Measurements from ENCODE around the gene TNS2. TPM values are rescaled to one million over a fixed set of nuclear protein-coding genes. Genes with fewer than 3 reads are reported as not detected.

The TNS2 gene
- total and polyA plus RNA-seq, 9 of the 15 experiments (the other 6 are each of a cell fraction or from before 2014, with no cell fraction given): 0.28 to 3.1 (median 1.2) TPM; not detected in 1

DNA sequence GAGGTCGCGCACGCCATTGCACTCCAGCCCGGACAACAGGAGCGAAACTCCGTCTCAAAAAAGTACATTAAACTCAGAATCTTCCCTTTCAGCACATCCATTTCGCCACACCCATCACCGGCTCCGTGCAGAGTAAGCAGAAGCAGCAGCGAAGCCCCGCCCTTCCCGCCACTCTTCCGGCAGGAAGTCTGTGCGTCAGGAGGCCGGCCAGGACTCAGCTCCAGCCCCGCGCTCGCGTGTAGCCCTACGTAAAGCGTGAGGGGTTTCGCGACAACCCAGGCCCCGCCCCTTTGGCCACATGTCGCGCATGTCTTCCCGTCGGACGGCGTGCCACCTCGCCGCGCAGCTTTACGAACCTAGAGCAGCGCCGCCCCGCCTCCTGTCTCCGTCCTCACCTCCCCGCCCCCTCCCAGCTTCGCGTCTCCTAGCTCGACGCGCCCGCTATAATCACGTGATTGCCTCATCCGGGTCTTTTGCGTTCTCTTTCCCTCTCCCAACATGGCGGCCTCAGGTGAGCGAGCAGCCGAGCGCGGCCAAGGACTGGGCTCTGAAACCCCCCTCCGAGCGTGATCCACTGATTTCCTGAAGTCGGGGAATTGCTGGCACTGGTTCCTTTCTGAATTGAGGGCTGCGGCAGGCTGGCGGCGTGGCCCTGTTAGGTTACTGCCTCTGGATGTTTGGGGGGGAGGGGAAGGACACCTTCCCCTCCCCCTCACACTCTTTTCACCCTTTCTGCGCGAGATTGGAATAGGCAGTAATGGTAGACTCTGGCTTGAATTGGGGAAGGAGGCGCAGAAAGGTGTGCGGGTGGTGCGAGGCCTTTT lies 43.7 kb upstream of the TNS2 start, which contains the start of gene EIF4B (continued):
- TF ChIP-seq SMAD2 (IDR thresholded peaks at IDR 0.05; ENCODE audit: low read depth, low read length) (no peak), TAF15 (IDR thresholded peaks at IDR 0.05; ENCODE audit: low read depth, low read length) (no peak), KLF6 (CRISPR knock-in tag; IDR thresholded peaks at IDR 0.05; ENCODE audit: borderline replicate concordance) (0 out of 2 replicates have a peak, but pooled peaks have one; percentile 56), SETDB1 (IDR thresholded peaks at IDR 0.05; ENCODE audit: low read length) (peak; percentile 72), MLX (CRISPR knock-in tag; conservative IDR thresholded peaks at IDR 0.05) (peak in 1 of 2 experiments; percentile 88; a peak in 2 of 4 replicates), ZNF75A (CRISPR knock-in tag; IDR thresholded peaks at IDR 0.05) (peak; percentile 19; the same call in 1 of the 2 replicates), MAZ (CRISPR knock-in tag; conservative IDR thresholded peaks at IDR 0.05 in 1 of 2, IDR thresholded peaks at IDR 0.05 in 1 of 2) (peak in 1 of 2 experiments; percentile 75; a peak in 3 of 4 replicates), ZNF395 (CRISPR knock-in tag; IDR thresholded peaks at IDR 0.05) (peak; percentile 43; the same call in 1 of the 2 replicates), CTBP1 (IDR thresholded peaks at IDR 0.05; ENCODE audit: borderline replicate concordance) (peak; percentile 78), TAF7 (tag; IDR thresholded peaks at IDR 0.05) (peak; percentile 98), TBP (optimal IDR thresholded peaks at IDR 0.05; ENCODE audit: low read depth, low read length) (peak; percentile 88), ZNF780A (CRISPR knock-in tag; IDR thresholded peaks at IDR 0.05) (no peak), POLR2G (IDR thresholded peaks at IDR 0.05; ENCODE audit: low read depth, low read length) (peak; percentile 93), NCOA1 (IDR thresholded peaks at IDR 0.05; ENCODE audit: low read depth) (peak; percentile 37; the same call in 1 of the 2 replicates), BRCA1 (IDR thresholded peaks at IDR 0.05) (no peak), BRCA1 (CRISPR knock-in tag; IDR thresholded peaks at IDR 0.05) (no peak), HSF4 (CRISPR knock-in tag; IDR thresholded peaks at IDR 0.05; ENCODE audit: borderline replicate concordance) (no peak)
- TF ChIP-seq, protein P1, sequence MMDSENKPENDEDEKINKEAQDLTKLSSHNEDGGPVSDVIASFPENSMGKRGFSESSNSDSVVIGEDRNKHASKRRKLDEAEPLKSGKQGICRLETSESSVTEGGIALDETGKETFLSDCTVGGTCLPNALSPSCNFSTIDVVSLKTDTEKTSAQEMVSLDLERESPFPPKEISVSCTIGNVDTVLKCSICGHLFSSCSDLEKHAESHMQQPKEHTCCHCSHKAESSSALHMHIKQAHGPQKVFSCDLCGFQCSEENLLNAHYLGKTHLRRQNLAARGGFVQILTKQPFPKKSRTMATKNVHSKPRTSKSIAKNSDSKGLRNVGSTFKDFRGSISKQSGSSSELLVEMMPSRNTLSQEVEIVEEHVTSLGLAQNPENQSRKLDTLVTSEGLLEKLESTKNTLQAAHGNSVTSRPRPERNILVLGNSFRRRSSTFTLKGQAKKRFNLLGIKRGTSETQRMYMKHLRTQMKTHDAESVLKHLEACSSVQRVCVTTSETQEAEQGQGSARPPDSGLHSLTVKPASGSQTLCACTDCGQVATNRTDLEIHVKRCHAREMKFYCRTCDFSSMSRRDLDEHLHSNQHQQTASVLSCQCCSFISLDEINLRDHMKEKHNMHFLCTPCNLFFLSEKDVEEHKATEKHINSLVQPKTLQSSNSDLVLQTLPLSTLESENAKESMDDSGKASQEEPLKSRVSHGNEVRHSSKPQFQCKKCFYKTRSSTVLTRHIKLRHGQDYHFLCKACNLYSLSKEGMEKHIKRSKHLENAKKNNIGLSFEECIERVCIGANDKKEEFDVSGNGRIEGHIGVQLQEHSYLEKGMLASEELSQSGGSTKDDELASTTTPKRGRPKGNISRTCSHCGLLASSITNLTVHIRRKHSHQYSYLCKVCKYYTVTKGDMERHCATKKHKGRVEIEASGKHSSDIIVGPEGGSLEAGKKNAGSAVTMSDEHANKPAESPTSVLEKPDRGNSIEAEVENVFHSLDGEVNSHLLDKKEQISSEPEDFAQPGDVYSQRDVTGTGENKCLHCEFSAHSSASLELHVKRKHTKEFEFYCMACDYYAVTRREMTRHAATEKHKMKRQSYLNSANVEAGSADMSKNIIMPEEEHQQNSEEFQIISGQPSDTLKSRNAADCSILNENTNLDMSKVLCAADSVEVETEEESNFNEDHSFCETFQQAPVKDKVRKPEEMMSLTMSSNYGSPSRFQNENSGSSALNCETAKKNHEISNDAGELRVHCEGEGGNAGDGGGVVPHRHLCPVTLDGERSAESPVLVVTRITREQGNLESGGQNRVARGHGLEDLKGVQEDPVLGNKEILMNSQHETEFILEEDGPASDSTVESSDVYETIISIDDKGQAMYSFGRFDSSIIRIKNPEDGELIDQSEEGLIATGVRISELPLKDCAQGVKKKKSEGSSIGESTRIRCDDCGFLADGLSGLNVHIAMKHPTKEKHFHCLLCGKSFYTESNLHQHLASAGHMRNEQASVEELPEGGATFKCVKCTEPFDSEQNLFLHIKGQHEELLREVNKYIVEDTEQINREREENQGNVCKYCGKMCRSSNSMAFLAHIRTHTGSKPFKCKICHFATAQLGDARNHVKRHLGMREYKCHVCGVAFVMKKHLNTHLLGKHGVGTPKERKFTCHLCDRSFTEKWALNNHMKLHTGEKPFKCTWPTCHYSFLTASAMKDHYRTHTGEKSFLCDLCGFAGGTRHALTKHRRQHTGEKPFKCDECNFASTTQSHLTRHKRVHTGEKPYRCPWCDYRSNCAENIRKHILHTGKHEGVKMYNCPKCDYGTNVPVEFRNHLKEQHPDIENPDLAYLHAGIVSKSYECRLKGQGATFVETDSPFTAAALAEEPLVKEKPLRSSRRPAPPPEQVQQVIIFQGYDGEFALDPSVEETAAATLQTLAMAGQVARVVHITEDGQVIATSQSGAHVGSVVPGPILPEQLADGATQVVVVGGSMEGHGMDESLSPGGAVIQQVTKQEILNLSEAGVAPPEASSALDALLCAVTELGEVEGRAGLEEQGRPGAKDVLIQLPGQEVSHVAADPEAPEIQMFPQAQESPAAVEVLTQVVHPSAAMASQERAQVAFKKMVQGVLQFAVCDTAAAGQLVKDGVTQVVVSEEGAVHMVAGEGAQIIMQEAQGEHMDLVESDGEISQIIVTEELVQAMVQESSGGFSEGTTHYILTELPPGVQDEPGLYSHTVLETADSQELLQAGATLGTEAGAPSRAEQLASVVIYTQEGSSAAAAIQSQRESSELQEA (IDR thresholded peaks at IDR 0.05; ENCODE audit: low read depth): no peak
